Activated CD4-positive, alpha-beta T cell treated with anti-CD3 and anti-CD28 coated beads, Interleukin-2, amount 10 ng/mL, durations not matched to agents 7 days and 5 days (primary cell): ENCODE data around the gene LRBA. TPM values are rescaled to one million over a fixed set of nuclear protein-coding genes. Genes with fewer than 3 reads are reported as not detected.
"Not testable (repeated sequence)": the region's sequence is repeated elsewhere in the genome, so short reads cannot be mapped to it uniquely, and the experiment has no call there.

Source experiments
- CTCF ChIA-PET: fragments of 350-600 bp; sonication (Branson Sonifier 250); formaldehyde crosslinking; loops from one replicate; lab custom pipeline; 2021; ENCODE audit warnings: antibody characterized with exemption; lab: Charles Lee
- POLR2A ChIA-PET: fragments of 350-600 bp; sonication (Branson Sonifier 250); formaldehyde crosslinking; loops from one replicate; lab custom pipeline; 2021; ENCODE audit warnings: antibody characterized with exemption; lab: Charles Lee
- DNase-seq: peaks from one replicate; pipeline ENCODE4 v3.0.0-alpha.2; 2020
- H3K27ac Mint-ChIP-seq: one replicate; pipeline ENCODE4 v1.8.0; 2021; ENCODE audit warnings: mild to moderate bottlenecking, moderate library complexity, mixed read lengths
- H3K27me3 Mint-ChIP-seq: one replicate; pipeline ENCODE4 v1.8.0; 2021; ENCODE audit warnings: mixed read lengths
- H3K36me3 Mint-ChIP-seq: one replicate; pipeline ENCODE4 v1.8.0; 2021; ENCODE audit warnings: low read depth, mixed read lengths
- H3K4me1 Mint-ChIP-seq: one replicate; pipeline ENCODE4 v1.8.0; 2021; ENCODE audit warnings: mixed read lengths
- H3K4me3 Mint-ChIP-seq: one replicate; pipeline ENCODE4 v1.8.0; 2021; ENCODE audit warnings: mild to moderate bottlenecking, moderate library complexity, mixed read lengths
- H3K9me3 Mint-ChIP-seq: one replicate; pipeline ENCODE4 v1.8.0; 2021; ENCODE audit warnings: mixed read lengths
- total RNA-seq, 2 experiments: library from RNA; stranded (reverse); gene quantifications; one replicate each; pipeline ENCODE4 v1.2.3, GENCODE V29; 2021

The LRBA gene
- total RNA-seq, 2 experiments from 2014 or later, result 44.7 to 49.6 TPM

- no peaks in the 10 kb centered on the region for H3K4me1 Mint-ChIP-seq
- POLR2A ChIA-PET, result no interaction called here
Observed at GRCh38 chr4:150962245-150962644, 52.8 kb downstream of the LRBA start.

GRCh38 chr4:150961566-150961965 is 53.5 kb downstream of the LRBA start:
- Mint-ChIP-seq H3K36me3 (peaks cover 17% of the 10 kb centered on the region), H3K9me3 (peaks cover 11% of the 10 kb centered on the region), H3K27me3 (no peaks in the 10 kb centered on the region), H3K27ac (no peak overlapping the region), H3K4me1 (no peaks in the 10 kb centered on the region), H3K4me3 (no peak overlapping the region)
- CTCF ChIA-PET, result interaction anchor here (1.2 to 2.0 kb wide), 3 partner anchors 10 to 19 kb away, joined by 3 to 9 read pairs (median 5); no protein-coding TSS in a partner anchor
- no peak for DNase-seq
- POLR2A ChIA-PET, result no interaction called here

More at GRCh38 chr4:150962245-150962644, 52.8 kb downstream of the LRBA start:
- no peak overlapping the region for H3K4me3 Mint-ChIP-seq
- H3K27me3 Mint-ChIP-seq, result no peaks in the 10 kb centered on the region
- H3K36me3 Mint-ChIP-seq, result peaks cover 16% of the 10 kb centered on the region
- CTCF ChIA-PET, result interaction anchor here (2.0 kb wide), 1 partner anchor 9 kb away, joined by 9 read pairs; no protein-coding TSS in a partner anchor
- no peak overlapping the region for H3K27ac Mint-ChIP-seq
- DNase-seq, result no peak
- peaks cover 11% of the 10 kb centered on the region for H3K9me3 Mint-ChIP-seq

- ChIA-PET POLR2A (no interaction called here), CTCF (interaction anchor here (0.9 to 2.0 kb wide), 4 partner anchors 8 to 20 kb away, joined by 3 to 9 read pairs (median 4); no protein-coding TSS in a partner anchor)
- Mint-ChIP-seq H3K9me3 (peaks cover 12% of the 10 kb centered on the region), H3K4me3 (no peak overlapping the region), H3K27ac (peak overlapping the region; percentile 13), H3K36me3 (peaks cover 22% of the 10 kb centered on the region), H3K27me3 (no peaks in the 10 kb centered on the region), H3K4me1 (no peaks in the 10 kb centered on the region)
- DNase-seq, result no peak
Observed at GRCh38 chr4:150960818-150961217, 54.3 kb downstream of the LRBA start.

GRCh38 chr4:150960079-150960478 is 55.0 kb downstream of the LRBA start:
- H3K4me1 Mint-ChIP-seq, result no peaks in the 10 kb centered on the region
- no peak overlapping the region for H3K27ac Mint-ChIP-seq
- POLR2A ChIA-PET, result no interaction called here
- H3K27me3 Mint-ChIP-seq, result no peaks in the 10 kb centered on the region
- no peak for DNase-seq
- CTCF ChIA-PET, result interaction anchor here (0.6 to 1.6 kb wide), 3 partner anchors 8 to 129 kb away, joined by 3 to 5 read pairs (median 4); no protein-coding TSS in a partner anchor
- peaks cover 20% of the 10 kb centered on the region for H3K36me3 Mint-ChIP-seq
- peaks cover 10% of the 10 kb centered on the region for H3K9me3 Mint-ChIP-seq
- no peak overlapping the region for H3K4me3 Mint-ChIP-seq

GRCh38 chr4:150957981-150958380 is 57.1 kb downstream of the LRBA start:
- H3K4me3 Mint-ChIP-seq, H3K27ac Mint-ChIP-seq, DNase-seq, H3K27me3 Mint-ChIP-seq, H3K4me1 Mint-ChIP-seq, POLR2A ChIA-PET, H3K9me3 Mint-ChIP-seq: not testable (repeated sequence)
- CTCF ChIA-PET, result interaction anchor here (1.2 kb wide), 1 partner anchor 10 kb away, joined by 4 read pairs; no protein-coding TSS in a partner anchor
- peaks cover 20% of the 10 kb centered on the region for H3K36me3 Mint-ChIP-seq

- H3K27ac Mint-ChIP-seq, POLR2A ChIA-PET, H3K4me1 Mint-ChIP-seq, H3K4me3 Mint-ChIP-seq, DNase-seq, H3K27me3 Mint-ChIP-seq: not testable (repeated sequence)
- CTCF ChIA-PET, result interaction anchor here (1.2 kb wide), 1 partner anchor 9 kb away, joined by 4 read pairs; no protein-coding TSS in a partner anchor
- Mint-ChIP-seq H3K36me3 (peaks cover 24% of the 10 kb centered on the region), H3K9me3 (peaks cover 14% of the 10 kb centered on the region)
Observed at GRCh38 chr4:150957095-150957494, 58.0 kb downstream of the LRBA start.

- POLR2A ChIA-PET, DNase-seq, CTCF ChIA-PET, H3K4me1 Mint-ChIP-seq, H3K4me3 Mint-ChIP-seq, H3K27me3 Mint-ChIP-seq, H3K27ac Mint-ChIP-seq: not testable (repeated sequence)
- Mint-ChIP-seq H3K9me3 (peaks cover 13% of the 10 kb centered on the region), H3K36me3 (peaks cover 23% of the 10 kb centered on the region)
Observed at GRCh38 chr4:150953916-150954315, 61.2 kb downstream of the LRBA start.

GRCh38 chr4:150952167-150952845 is 62.8 kb downstream of the LRBA start:
- Mint-ChIP-seq H3K27me3 (no peaks in the 10 kb centered on the region), H3K4me1 (peaks cover 8% of the 10 kb centered on the region), H3K4me3 (no peak overlapping the region), H3K9me3 (peaks cover 7% of the 10 kb centered on the region), H3K27ac (no peak overlapping the region), H3K36me3 (peaks cover 15% of the 10 kb centered on the region)
- POLR2A ChIA-PET, result no interaction called here
- DNase-seq, result no peak
- CTCF ChIA-PET, result no interaction called here

GRCh38 chr4:150950657-150951288 is 64.3 kb downstream of the LRBA start:
- DNase-seq, result no peak
- Mint-ChIP-seq H3K36me3 (peaks cover 7% of the 10 kb centered on the region), H3K4me1 (peaks cover 12% of the 10 kb centered on the region), H3K4me3 (no peak overlapping the region), H3K9me3 (peaks cover 4% of the 10 kb centered on the region), H3K27ac (no peak overlapping the region), H3K27me3 (no peaks in the 10 kb centered on the region)
- ChIA-PET POLR2A (no interaction called here), CTCF (no interaction called here)

- no peak for DNase-seq
- CTCF ChIA-PET, result no interaction called here
Observed at GRCh38 chr4:150949943-150950342, 65.1 kb downstream of the LRBA start.

GRCh38 chr4:150949342-150949741 is 65.7 kb downstream of the LRBA start:
- Mint-ChIP-seq H3K36me3 (peaks cover 7% of the 10 kb centered on the region), H3K9me3 (peaks cover 4% of the 10 kb centered on the region), H3K27ac (no peak overlapping the region), H3K27me3 (no peaks in the 10 kb centered on the region), H3K4me3 (no peak overlapping the region), H3K4me1 (peaks cover 16% of the 10 kb centered on the region)
- DNase-seq, result no peak
- POLR2A ChIA-PET, result no interaction called here
- CTCF ChIA-PET, result interaction anchor here (2.0 kb wide), 1 partner anchor 8 kb away, joined by 4 read pairs; no protein-coding TSS in a partner anchor

More at GRCh38 chr4:150949943-150950342, 65.1 kb downstream of the LRBA start:
- peaks cover 12% of the 10 kb centered on the region for H3K4me1 Mint-ChIP-seq
- H3K9me3 Mint-ChIP-seq, result peaks cover 4% of the 10 kb centered on the region
- peaks cover 7% of the 10 kb centered on the region for H3K36me3 Mint-ChIP-seq
- POLR2A ChIA-PET, result no interaction called here
- H3K4me3 Mint-ChIP-seq, result no peak overlapping the region
- H3K27ac Mint-ChIP-seq, result no peak overlapping the region
- no peaks in the 10 kb centered on the region for H3K27me3 Mint-ChIP-seq

- Mint-ChIP-seq H3K4me3 (no peak overlapping the region), H3K36me3 (peaks cover 7% of the 10 kb centered on the region), H3K9me3 (peaks cover 4% of the 10 kb centered on the region), H3K27me3 (no peaks in the 10 kb centered on the region), H3K4me1 (peaks cover 18% of the 10 kb centered on the region), H3K27ac (no peak overlapping the region)
- no peak for DNase-seq
- POLR2A ChIA-PET, result no interaction called here
- CTCF ChIA-PET, result interaction anchor here (0.6 to 2.0 kb wide), 2 partner anchors 9 to 25 kb away, joined by 3 to 4 read pairs; no protein-coding TSS in a partner anchor
Observed at GRCh38 chr4:150948710-150949109, 66.4 kb downstream of the LRBA start.

GRCh38 chr4:150948074-150948473 is 67.0 kb downstream of the LRBA start:
- Mint-ChIP-seq H3K36me3 (peaks cover 7% of the 10 kb centered on the region), H3K27ac (no peak overlapping the region), H3K4me3 (no peak overlapping the region), H3K9me3 (peaks cover 4% of the 10 kb centered on the region), H3K27me3 (no peaks in the 10 kb centered on the region), H3K4me1 (peaks cover 19% of the 10 kb centered on the region)
- CTCF ChIA-PET, result interaction anchor here (2.0 kb wide), 1 partner anchor 9 kb away, joined by 4 read pairs; no protein-coding TSS in a partner anchor
- DNase-seq, result no peak
- POLR2A ChIA-PET, result no interaction called here
